ENCODE data around the gene DFFB.

Gene DFFB

DNA sequence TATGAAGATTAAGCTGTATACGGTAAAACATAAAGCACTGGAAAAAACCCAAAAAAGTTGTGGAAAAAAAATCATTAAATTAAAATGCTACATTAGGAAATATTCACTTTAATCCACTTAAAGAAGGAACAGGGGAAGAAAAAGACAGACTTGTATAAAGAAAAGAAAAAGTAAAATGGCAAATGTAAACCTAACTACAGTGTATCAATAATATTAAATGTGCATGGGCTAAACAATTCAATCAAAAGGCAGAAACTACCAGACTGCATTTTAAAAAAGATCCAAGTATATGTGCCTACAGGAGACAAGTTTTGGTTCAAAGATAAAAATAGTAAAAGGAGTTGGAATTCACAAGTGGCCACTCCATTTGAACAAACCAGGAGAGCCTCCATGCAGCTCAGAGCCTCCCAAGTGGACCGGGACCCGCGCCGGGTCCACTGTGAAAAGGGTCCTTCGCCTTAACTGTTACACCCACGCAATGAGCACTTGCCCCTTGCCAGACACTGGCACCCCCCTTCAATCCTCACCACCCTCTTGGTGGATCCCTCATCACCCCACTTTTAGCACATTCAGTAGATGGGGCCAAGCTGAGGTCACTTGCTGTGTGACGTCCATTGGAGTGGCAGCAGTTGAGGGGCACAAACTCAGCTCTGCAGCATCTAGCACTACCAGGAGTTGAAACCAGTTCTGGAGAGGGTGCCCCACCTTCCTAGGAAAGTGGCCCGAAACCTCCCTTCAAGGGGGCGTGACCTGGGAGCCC, 41.9 kb downstream of the DFFB start:
- no peak for DNase-seq

DNA sequence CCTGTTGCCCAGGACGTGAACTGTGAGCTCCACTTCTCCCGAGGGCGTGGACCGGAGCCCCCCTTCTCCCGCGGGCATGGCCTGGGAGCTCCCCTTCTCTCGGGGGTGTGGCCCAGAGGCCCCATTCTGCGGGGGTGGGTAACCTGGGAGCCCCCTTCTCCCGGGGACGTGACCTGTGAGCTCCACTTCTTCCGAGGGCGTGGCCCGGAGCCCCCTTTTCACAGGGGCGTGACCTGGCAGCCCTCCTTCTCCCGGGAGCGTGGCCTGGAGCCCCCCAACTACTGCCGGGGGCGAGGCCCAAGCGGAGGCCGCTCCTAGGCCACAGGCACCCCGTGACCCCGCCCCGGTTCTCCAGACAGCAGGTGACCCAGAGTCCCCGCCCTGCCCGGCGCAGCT, 42.5 kb downstream of the DFFB start:
- no peak for DNase-seq

DNA sequence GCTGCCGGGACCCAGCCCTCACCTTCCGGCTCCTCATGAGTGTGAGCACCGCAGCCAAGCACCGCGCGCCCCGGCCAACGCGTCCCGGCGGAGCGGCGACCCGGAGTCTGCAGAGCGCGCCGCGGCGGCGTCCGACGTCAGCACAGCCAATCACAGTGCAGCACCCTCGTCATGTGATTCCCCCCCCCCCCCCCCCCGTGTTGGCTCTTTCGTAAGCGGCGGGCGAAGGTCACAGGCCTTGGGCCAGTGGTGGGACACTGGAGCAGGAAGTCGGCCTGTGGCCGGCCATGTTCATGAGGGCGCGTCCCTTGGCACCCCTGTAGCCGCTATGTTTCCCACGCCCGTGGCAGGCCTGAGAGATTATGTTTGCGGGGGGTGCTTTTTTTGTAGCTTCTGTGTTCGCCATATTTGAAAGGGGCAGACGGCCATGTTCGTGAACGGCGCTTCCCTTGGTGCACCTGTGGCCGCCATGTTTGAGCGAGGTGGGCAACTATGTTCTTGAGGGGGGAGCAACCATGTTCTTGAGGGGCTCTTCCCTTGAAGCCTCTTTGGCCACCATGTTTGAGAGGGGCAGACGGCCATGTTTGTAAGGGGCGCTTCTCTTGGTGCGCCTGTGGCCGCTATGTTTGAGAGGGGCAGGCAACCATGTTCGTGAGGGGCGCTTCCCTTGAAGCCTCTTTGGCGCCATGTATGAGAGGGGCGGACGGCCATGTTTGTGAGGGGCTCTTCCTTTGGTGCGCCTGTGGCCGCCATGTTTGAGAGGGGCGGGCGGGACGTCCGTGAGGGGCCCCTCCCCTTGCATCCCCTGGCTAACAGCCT, 43.1 kb downstream of the DFFB start, which contains the start of gene C1orf174:
TSS of gene C1orf174 (minus strand) at position 123 of the 819 bp plus-strand sequence. CDS start at position 37, 86 bp downstream.
- peak; percentile 96 for DNase-seq

DNA sequence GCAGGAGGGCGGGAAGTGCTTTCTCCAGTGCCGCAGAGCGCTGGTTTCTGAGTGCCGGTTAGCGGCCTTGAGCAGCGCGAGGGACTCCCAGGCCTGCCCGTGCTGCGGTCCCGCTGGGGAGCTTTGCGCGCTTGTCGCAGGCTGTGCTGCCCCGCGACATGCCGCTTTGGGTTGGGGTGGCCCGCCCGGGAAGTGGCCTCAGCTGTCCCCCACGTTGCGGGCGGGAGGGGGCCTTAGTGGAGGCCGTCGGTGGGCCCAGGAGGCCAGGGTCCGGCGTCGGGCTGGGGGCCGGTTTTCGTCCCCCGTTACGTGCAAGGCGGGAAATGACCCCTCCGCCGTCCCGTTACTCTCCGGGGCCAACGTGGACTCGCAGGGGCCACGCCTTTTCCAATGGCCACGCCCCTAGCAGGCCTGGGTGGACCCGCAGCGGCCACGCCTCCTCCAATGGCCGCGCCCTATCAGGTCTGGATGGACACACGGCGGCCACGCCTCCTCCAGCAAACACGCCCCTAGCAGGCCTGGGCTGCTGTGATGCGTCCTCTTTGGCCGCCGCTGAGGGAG, 43.8 kb downstream of the DFFB start:
- DNase-seq, result peak; percentile 91

DNA sequence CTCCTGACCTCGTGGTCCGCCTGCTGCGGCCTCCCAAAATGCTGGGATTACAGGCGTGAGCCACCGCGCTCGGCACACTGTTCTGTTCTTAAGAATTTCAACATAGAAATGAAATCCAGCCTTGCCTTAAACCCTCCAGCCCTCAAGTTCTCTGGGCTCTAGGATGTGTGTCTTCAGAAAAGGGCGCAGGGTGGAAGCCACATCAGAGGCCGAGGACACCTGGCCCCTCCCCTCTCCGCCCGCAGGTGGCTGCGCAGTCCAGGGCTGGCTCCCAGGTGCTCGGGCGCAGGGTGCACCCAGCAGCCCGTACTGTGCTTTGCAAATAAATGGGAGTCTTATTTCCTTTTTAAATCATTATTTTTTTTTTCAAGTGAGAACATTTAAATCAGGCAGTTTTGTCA, 44.8 kb downstream of the DFFB start:
- no peak for DNase-seq

DNA sequence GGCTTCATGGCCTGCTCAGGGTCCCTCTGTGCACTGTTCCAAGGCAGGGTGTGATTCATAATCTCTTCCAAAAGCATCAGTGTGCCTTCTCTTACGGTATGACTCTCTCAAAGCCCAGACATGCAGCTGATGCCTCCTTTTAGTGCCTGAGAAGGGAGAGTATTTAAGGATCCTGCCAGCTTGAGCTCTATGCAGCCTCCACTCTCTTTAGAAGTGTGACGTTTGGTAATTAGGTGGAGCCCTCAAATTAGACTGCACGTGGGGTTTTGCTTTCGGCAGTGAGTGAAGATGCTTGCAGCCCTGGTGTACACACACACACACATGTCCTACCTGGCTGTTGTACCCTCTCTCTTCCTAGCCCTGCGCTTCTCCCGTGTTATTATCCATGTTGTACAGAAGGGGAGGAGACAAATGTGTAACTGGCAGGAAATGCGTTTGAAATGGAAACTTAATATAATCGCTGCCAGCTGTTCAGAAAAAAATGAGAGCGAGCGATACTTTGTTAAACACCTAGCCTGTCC, 45.4 kb downstream of the DFFB start:
- DNase-seq, result no peak

GRCh38 chr1:3903141-3904005, 46.1 kb downstream of the DFFB start:
- DNase-seq, result no peak

- DNase-seq, result no peak
These were observed 46.9 kb downstream of the DFFB start for GRCh38 chr1:3904006-3904842.

- no peak for DNase-seq
These were observed 47.5 kb downstream of the DFFB start for GRCh38 chr1:3904843-3905185.

DNA sequence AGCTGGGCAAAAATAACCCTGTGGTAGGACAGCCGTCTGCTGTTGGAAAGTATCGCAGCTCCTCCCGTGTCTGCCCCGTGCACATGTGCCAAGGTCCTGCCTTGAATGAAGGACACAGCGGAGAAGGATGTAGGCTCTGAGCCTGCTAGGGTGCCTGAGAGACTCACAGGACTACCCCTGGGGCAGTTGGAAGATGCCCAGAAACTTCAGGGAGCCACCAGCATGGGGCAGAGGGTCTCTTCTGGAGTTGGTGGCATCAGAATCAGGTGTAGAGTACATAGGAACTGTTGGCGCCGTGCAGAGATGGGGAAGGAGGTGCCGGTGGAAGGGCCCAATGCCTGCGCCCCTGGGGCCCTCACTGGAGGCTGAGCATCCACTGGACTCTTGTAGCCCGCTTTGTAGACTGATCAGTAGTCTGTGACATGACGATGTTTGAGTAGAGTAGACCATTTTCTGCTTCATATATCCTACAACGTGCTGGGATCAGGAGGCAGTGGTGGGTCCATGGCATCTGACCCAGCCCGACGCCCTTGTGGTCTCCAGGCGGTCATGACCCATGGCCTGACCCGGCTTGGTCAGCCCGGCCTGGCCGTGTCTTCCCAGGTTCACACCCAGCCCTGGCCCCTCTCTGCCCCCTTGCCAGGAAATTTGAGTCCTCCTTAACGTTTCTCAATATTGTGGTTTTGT, 48.1 kb downstream of the DFFB start:
- no peak for DNase-seq

DNA sequence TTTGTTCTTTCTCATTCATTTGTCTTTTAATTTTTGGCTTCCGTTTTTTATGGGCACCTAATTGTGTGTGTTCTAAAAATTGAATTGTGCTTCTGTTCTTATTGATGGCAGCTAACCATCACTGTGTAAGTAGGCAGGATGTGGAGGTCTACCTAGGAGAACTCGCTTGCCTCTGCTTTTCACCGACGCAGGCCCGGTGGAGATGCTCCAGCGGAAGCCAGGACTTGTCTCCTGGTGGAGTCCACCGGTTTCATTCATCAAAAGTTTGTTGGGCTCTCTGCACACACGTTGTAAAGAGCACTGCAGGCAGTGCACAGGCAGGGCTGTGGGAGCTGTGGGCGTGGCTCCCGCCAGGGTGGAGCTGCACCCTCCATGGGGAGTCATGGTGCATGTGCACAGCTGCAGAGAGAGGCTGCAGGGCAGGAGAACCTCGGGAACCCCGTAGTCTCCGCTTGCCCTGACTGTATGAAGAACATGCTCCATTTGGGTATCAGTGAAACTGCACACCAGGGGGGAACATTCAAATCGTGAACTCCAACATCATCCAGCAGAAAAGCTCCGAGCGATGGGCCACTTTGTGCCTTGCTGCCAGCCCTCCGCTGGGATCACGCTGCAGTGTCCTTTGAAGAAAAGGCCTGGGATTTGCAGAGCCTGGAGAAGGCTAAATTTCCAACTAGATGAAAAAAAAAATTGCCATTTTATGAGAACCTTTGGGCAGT, 48.8 kb downstream of the DFFB start:
- no peak for DNase-seq

- DNase-seq, result no peak
These were observed 49.4 kb downstream of the DFFB start for GRCh38 chr1:3906672-3907020.

- DNase-seq, result no peak
These were observed 49.8 kb downstream of the DFFB start for GRCh38 chr1:3907031-3907534.

GRCh38 chr1:3907621-3908165, 50.4 kb downstream of the DFFB start:
- DNase-seq, result no peak

DNA sequence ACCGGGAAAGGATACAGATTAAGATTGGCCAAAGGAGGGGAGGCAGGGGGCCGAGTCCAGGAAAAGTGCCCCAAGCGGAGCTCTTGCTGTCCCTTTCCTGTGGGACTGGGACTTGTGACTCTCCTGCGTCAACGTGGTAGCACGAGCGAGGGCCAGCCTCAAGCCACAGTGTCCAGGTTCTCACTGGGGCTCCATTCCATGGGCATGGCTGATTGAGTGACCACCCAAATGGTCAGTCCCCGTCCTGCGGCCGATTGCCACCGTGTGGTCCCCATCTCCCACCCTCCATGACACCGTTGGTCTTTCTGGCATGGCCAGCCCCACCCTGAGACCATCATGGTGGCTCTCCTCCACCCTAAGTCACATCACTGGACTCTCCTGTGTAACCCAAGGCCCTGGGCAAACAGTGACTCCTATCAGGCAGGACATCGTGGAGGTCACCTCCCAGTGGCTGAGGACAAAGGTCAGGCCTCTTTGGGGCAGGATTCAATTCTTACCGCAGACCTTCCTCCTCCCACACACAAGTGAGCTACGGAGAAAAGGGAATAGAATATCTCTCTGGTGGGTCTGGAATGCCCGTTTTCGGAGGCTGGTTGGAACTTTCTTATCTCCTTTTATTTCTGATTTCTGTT, 51.7 kb downstream of the DFFB start:
- DNase-seq, result no peak

- no peak for DNase-seq
These were observed 52.3 kb downstream of the DFFB start for GRCh38 chr1:3909615-3910014.

DNA sequence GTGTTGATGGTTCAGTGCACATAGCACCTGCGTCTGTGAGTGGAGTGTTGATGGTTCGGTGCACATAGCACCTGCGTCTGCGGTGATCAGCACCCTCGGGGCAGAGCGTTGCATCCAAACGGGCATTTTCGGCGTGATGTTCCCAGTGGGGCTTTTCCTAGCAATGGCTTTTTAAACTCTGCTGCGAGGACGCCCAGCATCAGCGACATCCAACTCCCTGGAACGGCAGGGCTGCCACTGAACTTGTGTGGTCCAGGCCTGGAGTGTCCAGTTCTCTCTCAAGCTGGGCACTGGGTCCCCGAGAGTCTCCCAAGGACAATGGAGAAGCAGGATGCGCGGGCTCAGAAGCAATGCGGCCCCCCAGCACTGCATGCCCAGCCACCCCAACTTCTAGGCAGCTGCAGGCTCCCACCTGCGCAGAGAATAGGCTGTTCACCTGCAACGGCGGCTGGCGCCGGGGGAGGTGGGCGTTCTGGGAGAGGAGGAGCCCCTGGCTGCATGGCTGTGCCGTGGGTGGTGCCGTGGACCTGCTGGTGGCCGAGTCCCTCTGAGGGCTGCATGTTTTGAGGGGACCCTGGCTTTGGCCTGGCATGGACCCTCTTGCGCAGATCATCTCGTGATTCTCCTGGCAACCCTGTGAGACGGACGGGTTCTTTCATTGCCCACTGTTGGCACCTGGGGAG, 52.9 kb downstream of the DFFB start:
- no peak for DNase-seq

DNA sequence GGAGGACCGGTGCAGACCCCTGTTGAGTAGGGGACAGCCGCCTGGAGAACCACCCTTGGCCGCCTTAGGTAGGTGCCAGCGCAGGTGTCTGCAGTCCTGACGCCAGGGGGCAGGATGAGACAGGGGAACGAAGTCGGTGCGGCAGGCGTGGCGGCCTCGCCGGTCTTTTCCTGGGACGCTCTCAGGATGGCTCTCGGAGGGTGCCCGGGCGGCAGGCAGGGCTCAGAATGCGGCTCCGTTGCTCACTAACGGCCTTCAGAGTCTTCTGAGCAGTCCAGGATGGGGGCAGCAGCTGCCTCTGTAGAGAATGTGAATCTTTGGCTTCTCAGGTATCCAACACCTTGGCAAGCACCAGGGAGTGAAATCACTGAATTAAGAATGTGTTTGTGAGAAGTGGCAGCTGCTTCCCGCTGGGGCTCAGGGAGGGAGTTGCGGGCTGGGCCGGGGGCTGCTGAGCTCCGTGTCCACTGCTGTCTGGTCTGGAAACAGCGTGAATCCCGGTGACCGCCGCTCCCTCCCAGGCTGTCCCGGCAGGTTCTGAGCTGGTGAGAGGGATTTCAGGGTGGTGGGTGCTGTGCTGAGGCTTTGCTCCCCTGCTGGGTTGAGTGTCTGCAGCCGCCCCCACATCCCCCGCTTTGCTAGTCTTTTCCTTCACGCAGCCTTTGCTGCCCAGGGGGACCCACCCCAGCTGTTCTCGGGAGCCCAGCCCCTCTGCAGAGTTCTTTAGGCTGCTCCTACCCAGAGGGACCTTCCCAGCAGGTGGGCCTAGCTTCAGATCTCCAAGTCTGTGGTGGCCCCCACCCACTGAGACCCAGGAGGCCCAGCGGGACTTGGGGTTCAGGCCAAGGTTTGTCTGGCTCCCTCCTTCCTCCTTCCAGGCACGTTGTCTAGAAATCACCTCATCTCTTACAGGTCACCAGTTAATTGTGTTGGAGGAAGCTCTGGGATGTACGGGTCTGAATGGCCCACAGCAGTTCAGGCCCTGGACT, 53.9 kb downstream of the DFFB start:
- peak; percentile 39 for DNase-seq
